ENCODE results near the gene BRAT1.
"Not testable (repeated sequence)": the region's sequence is repeated elsewhere in the genome, so short reads cannot be mapped to it uniquely, and the experiment has no call there.

DNA sequence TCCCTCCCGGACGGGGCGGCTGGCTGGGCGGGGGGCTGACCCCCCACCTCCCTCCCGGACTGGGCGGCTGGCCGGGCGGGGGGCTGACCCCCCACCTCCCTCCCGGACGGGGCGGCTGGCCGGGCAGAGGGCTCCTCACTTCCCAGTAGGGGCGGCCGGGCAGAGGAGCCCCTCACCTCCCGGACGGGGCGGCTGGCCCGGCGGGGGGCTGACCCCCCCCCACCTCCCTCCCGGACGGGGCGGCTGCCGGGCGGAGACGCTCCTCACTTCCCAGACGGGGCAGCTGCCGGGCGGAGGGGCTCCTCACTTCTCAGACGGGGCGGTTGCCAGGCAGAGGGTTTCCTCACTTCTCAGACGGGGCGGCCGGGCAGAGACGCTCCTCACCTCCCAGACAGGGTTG, 21.1 kb downstream of the BRAT1 start:
- TF ChIP-seq, protein P1, sequence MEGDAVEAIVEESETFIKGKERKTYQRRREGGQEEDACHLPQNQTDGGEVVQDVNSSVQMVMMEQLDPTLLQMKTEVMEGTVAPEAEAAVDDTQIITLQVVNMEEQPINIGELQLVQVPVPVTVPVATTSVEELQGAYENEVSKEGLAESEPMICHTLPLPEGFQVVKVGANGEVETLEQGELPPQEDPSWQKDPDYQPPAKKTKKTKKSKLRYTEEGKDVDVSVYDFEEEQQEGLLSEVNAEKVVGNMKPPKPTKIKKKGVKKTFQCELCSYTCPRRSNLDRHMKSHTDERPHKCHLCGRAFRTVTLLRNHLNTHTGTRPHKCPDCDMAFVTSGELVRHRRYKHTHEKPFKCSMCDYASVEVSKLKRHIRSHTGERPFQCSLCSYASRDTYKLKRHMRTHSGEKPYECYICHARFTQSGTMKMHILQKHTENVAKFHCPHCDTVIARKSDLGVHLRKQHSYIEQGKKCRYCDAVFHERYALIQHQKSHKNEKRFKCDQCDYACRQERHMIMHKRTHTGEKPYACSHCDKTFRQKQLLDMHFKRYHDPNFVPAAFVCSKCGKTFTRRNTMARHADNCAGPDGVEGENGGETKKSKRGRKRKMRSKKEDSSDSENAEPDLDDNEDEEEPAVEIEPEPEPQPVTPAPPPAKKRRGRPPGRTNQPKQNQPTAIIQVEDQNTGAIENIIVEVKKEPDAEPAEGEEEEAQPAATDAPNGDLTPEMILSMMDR (IDR thresholded peaks at IDR 0.05; ENCODE audit: poor library complexity) = not testable (repeated sequence)
- not testable (repeated sequence) for TF ChIP-seq EZH2 (IDR thresholded peaks at IDR 0.05; ENCODE audit: borderline replicate concordance)

Data from hepatocyte (in vitro differentiated cells).